ENCODE data around the gene CHIC2.

DNA sequence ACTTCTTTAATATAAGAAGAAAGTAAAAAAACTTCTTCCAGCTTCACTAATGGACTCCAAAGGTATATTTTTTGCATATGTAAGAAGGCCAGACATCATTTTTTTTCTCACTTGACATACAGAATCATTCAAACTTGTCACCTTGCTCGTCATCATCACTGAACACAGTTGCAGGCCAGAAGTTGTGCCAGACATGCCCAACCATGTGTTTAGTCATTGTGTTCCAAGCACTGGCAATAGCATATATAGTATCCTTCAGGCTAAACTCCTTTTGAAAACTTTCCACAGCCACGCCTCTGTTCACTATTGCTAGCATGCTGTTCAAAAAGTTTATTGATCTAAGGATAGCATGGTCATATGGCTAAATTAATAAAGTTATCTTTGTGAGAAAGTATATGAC, 83.3 kb downstream of the CHIC2 start:
- no peak for TF ChIP-seq EZH2 (IDR thresholded peaks at IDR 0.05)
- TF ChIP-seq, protein P1, sequence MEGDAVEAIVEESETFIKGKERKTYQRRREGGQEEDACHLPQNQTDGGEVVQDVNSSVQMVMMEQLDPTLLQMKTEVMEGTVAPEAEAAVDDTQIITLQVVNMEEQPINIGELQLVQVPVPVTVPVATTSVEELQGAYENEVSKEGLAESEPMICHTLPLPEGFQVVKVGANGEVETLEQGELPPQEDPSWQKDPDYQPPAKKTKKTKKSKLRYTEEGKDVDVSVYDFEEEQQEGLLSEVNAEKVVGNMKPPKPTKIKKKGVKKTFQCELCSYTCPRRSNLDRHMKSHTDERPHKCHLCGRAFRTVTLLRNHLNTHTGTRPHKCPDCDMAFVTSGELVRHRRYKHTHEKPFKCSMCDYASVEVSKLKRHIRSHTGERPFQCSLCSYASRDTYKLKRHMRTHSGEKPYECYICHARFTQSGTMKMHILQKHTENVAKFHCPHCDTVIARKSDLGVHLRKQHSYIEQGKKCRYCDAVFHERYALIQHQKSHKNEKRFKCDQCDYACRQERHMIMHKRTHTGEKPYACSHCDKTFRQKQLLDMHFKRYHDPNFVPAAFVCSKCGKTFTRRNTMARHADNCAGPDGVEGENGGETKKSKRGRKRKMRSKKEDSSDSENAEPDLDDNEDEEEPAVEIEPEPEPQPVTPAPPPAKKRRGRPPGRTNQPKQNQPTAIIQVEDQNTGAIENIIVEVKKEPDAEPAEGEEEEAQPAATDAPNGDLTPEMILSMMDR (IDR thresholded peaks at IDR 0.05): no peak
- TF ChIP-seq EZH2phosphoT487 (IDR thresholded peaks at IDR 0.05): no peak
